Pancreas (tissue), 10 donors: ENCODE measurements around the gene FGFBP2. TPM values are rescaled to one million over a fixed set of nuclear protein-coding genes. Genes with fewer than 3 reads are reported as not detected.
A peak's percentile ranks its signal among the peaks of the same experiment; 100 is the strongest.

Source experiments
- ATAC-seq, 4 donors: fragments of 200-7000 bp; cut with Tn5 transposase; one replicate each; pipeline versions ENCODE4 v1.8.0 to v1.9.1; 2020; ENCODE audit warnings: mild to moderate bottlenecking in 4 of 4, moderate library complexity in 4 of 4
- DNase-seq, 6 donors: peaks; one replicate each; pipeline ENCODE4 v3.0.0-alpha.2; 2020
- FAIRE-seq: peaks from 2 replicates; lab custom pipeline; 2012; peaks lifted over from hg19 to GRCh38; lab: Jason Lieb, UNC
- H3K27ac ChIP-seq, 4 donors: fragments of 200-600 bp; sonication (generic); 1 replicate in 3 of 4; 2 replicates in 1 of 4; pipeline versions ENCODE4 v1.5.0 to v1.8.0; 2020
- H3K27me3 ChIP-seq, 4 donors: fragments of 200-600 bp; one replicate each; pipeline ENCODE4 v1.8.0; 2021
- H3K36me3 ChIP-seq, 3 donors: fragments of 200-600 bp; sonication (generic) in 1 of 3; one replicate each; pipeline versions ENCODE4 v1.5.0 to v1.8.0; 2020 to 2021
- H3K4me1 ChIP-seq, 3 donors: fragments of 200-600 bp; one replicate each; pipeline ENCODE4 v1.8.0; 2021
- H3K4me3 ChIP-seq, 4 donors: fragments of 200-600 bp; sonication (generic) in 2 of 4; one replicate each; pipeline versions ENCODE4 v1.5.0 to v1.8.0; 2020 to 2021
- H3K9me3 ChIP-seq, 4 donors: fragments of 200-600 bp; one replicate each; pipeline ENCODE4 v1.8.0; 2021
- CTCF ChIP-seq, 4 donors: fragments of 200-600 bp; sonication (generic) in 3 of 4; IDR thresholded peaks; one replicate each; pipeline versions ENCODE4 v1.5.0 to v1.8.0; 2021; ENCODE audit warnings: antibody characterized with exemption in 4 of 4
- WGBS, 2 donors: extraction: QIAGEN DNeasy Blood & Tissue Kit; methylation state at CpG; one replicate each; pipeline ENCODE4 v1.1.7; 2013; 5-methylcytosine and 5-hydroxymethylcytosine counted together
- intact Hi-C, 3 donors: fragments of 100-400 bp; cut with DNase I; formaldehyde crosslinking; loops; one replicate each; pipeline versions ENCODE4 v1.11.1 to v1.14.2; 2022
- polyA plus RNA-seq, 2 donors: library from polyadenylated mRNA; stranded (reverse); fragments of 200-250 nt; gene quantifications; one replicate each; pipeline ENCODE4 v1.2.3, GENCODE V29; 2013
- total RNA-seq, 6 donors: library from RNA; stranded (reverse); fragmentation: NEBNext Ultra II Directional in 4 of 6; extraction: Animal tissue kit (Norgen Biotek cat#: 25700) in 4 of 6; gene quantifications; one replicate each; pipeline versions ENCODE4 v1.2.1 to v1.2.4, GENCODE V29; 2021 to 2023
- donor health status: healthy with polysubstance abuse.
- donor health status: DM: no; HTN: no; CAD: no; lungs with moderate emphysema.
- donor health status: DM: no; HTN: no; CAD: no.
- donor health status: control.
- donor health status: control.
- donor health status: Bipolar disorder and iron deficiency.
- donor health status: DM: yes; HTN: yes; CAD: no.
- donor health status: DM: no; HTN: no; CAD: no.
- donor health status: DM: no; HTN: no; CAD: no.
- donor health status: DM: yes; HTN: yes; CAD: no.

FGFBP2 gene
- total and polyA plus RNA-seq, 8 donors, result 0.13 to 0.92 (median 0.34) TPM; not detected in 5

GRCh38 chr4:16005676-16006075 lies 42.7 kb upstream of the FGFBP2 start:
- FAIRE-seq (no peak), ATAC-seq (no peak), DNase-seq (no peak)
- WGBS, 2 donors, result 63 to 65% methylated on average over 5 of the region's 5 CpGs
- H3K4me3 ChIP-seq, result no peak overlapping the region
- no peaks in the 10 kb centered on the region for H3K4me1 ChIP-seq
- H3K9me3 ChIP-seq, result no peaks in the 10 kb centered on the region
- no peaks in the 10 kb centered on the region for H3K27me3 ChIP-seq
- no peaks in the 10 kb centered on the region for H3K36me3 ChIP-seq
- TF ChIP-seq CTCF (IDR thresholded peaks at IDR 0.05), result no peak
- intact Hi-C loops, result no loop called here
- no peak overlapping the region for H3K27ac ChIP-seq

- DNase-seq (peak in 3 of 6 donors; percentile 24 to 46 (median 39)), ATAC-seq (peak; percentile 77 to 99 (median 96)), FAIRE-seq (peak; percentile 57)
- no peaks in the 10 kb centered on the region for H3K27me3 ChIP-seq
- H3K36me3 ChIP-seq, result no peaks in the 10 kb centered on the region
- WGBS, 2 donors, result 6 to 7% methylated on average over 4 of the region's 4 CpGs
- intact Hi-C loops, result no loop called here
- no peaks in the 10 kb centered on the region for H3K4me1 ChIP-seq
- H3K4me3 ChIP-seq, result no peak overlapping the region
- no peaks in the 10 kb centered on the region for H3K9me3 ChIP-seq
- no peak overlapping the region for H3K27ac ChIP-seq
- peak; percentile 44 to 79 (median 62) for TF ChIP-seq CTCF (IDR thresholded peaks at IDR 0.05)
Observed at GRCh38 chr4:16001484-16001858, 38.5 kb upstream of the FGFBP2 start.

DNA sequence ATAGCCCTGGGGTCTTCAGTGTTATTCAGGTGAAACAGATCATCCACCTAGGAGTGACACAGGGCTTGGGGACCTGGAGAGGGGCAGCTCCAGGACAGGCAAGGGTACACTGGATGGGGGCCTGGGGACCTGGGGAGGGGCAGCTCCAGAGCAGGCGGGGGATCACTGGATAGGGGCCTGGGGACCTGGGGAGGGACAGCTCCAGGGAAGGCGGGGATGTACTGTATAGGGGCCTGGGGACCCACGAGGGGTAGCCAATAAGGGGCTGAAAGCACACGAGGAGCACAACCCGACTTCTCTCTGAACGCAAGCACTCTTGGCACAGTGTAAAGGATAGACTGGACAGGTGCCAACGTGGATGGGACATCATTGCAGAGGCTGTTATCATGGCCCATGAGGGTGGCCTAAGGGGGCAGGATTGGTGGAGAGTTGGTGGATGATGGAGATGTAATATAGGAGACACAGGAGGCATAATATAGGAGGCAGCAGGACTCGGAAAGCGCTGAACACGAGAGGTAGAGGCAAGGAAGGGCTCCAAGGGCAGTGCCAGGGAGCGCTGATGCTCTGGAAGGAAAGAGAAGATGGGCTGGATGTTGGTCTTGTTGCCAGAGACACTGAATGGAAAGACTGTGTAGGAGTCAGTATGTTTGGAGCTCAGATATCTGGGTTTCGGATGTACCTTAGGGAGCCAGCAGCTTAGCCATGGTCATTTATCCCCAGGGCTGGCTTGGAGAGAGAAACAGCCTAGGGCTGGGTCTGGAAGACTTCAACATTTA lies 37.9 kb upstream of the FGFBP2 start:
- Histone ChIP-seq H3K9me3 (no peaks in the 10 kb centered on the region), H3K4me3 (no peak overlapping the region), H3K4me1 (no peaks in the 10 kb centered on the region), H3K27ac (no peak overlapping the region), H3K27me3 (no peaks in the 10 kb centered on the region), H3K36me3 (no peaks in the 10 kb centered on the region)
- WGBS, 2 donors, result 53 to 61% methylated on average over 12 of the region's 12 CpGs
- peak in 1 of 6 donors; percentile 12 for DNase-seq
- no peak for FAIRE-seq
- peak in 1 of 4 donors; percentile 13 for ATAC-seq
- TF ChIP-seq CTCF (IDR thresholded peaks at IDR 0.05), result no peak
- intact Hi-C loops, result no loop called here

DNA sequence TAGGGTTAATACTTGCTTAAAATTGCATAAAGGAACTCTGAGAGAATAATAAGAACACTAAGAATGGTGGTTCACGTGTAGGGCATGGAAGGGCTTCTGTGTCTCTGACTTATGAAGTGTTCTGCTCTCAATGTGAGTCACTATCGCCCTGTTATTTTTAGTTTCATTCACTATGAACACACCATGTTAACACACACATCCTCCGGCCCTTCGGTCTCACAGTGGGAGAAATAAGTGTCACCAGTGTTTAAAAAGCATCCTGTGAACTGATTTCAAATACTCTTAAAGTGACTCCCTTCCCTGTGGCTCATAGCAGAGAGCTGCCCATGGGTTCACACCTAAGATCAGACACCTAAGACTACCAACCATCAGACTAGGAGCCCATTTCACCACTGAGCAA lies 33.8 kb upstream of the FGFBP2 start:
- no peak for ATAC-seq

More for the DNA sequence above, 33.8 kb upstream of the FGFBP2 start:
- 52 to 75% methylated on average over 4 of the region's 4 CpGs for WGBS, 2 donors
- Histone ChIP-seq H3K27ac (no peak overlapping the region), H3K9me3 (no peaks in the 10 kb centered on the region), H3K4me1 (no peaks in the 10 kb centered on the region), H3K4me3 (no peak overlapping the region), H3K27me3 (no peaks in the 10 kb centered on the region), H3K36me3 (no peaks in the 10 kb centered on the region)
- no peak for DNase-seq
- no peak for FAIRE-seq
- intact Hi-C loops, result no loop called here
- TF ChIP-seq CTCF (IDR thresholded peaks at IDR 0.05), result no peak
